ENCODE data around the gene COX19.

COX19 gene, protein sequence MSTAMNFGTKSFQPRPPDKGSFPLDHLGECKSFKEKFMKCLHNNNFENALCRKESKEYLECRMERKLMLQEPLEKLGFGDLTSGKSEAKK

GRCh38 chr7:974820-975681, at the start of gene COX19:
TSS of gene COX19 (minus strand) at chr7:975549. CDS start at chr7:975509, 40 bp downstream.
- peak; percentile 66 to 74 for DNase-seq

- DNase-seq: no peak
Measured at GRCh38 chr7:1024331-1024841, 49.0 kb upstream of the COX19 start.

GRCh38 chr7:1022801-1023465, 47.6 kb upstream of the COX19 start:
- no peak for DNase-seq

- DNase-seq: no peak
Measured at GRCh38 chr7:1022356-1022755, 47.0 kb upstream of the COX19 start.

DNA sequence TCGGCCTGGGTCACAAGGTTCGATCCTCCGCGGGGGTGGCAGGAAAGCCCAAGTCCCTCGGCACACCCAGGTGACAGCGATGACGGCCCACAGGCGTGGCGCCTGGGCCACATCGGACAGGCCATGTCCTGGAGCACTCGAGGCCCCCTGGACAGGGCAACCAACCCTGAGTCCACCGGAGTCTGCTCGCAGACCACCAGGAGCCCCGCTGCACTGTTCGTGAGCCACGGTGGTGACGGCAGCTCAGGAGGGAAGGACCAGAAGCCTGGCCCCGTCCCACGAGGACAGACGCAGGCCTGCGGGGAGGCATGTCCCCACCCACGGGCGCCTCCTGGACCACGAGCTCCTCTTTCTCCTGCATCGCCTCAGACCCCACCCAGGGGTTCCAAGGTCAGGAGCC, 46.6 kb upstream of the COX19 start:
- no peak for DNase-seq

GRCh38 chr7:1021366-1021765, 46.0 kb upstream of the COX19 start:
- DNase-seq: no peak

DNA sequence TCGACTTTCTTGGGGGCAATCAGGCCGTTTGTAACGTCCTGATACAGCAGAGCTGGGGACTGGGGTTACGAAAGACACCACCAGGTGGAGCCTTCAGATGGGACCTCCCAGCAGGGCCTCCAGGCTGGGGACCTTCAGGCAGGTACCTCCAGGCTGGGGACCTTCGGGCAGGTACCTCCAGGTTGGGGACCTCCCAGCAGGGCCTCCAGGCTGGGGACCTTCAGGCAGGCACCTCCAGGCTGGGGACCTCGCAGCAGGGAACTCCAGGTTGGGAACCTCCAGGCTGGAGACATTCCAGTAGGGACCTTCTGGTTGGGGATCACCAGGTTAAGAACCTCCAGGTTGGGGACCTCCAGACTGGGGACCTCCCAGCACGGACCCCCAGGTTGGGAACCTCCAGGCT, 45.5 kb upstream of the COX19 start:
- DNase-seq: no peak

- no peak for DNase-seq
Measured at GRCh38 chr7:1019789-1020610, 44.7 kb upstream of the COX19 start.

GRCh38 chr7:1019255-1019785, 44.0 kb upstream of the COX19 start:
- no peak for DNase-seq

GRCh38 chr7:1018334-1018695, 43.0 kb upstream of the COX19 start:
- DNase-seq: no peak

- no peak for DNase-seq
Measured at GRCh38 chr7:1017586-1018333, 42.4 kb upstream of the COX19 start.

GRCh38 chr7:1016577-1017531, 41.5 kb upstream of the COX19 start:
- DNase-seq: no peak

DNA sequence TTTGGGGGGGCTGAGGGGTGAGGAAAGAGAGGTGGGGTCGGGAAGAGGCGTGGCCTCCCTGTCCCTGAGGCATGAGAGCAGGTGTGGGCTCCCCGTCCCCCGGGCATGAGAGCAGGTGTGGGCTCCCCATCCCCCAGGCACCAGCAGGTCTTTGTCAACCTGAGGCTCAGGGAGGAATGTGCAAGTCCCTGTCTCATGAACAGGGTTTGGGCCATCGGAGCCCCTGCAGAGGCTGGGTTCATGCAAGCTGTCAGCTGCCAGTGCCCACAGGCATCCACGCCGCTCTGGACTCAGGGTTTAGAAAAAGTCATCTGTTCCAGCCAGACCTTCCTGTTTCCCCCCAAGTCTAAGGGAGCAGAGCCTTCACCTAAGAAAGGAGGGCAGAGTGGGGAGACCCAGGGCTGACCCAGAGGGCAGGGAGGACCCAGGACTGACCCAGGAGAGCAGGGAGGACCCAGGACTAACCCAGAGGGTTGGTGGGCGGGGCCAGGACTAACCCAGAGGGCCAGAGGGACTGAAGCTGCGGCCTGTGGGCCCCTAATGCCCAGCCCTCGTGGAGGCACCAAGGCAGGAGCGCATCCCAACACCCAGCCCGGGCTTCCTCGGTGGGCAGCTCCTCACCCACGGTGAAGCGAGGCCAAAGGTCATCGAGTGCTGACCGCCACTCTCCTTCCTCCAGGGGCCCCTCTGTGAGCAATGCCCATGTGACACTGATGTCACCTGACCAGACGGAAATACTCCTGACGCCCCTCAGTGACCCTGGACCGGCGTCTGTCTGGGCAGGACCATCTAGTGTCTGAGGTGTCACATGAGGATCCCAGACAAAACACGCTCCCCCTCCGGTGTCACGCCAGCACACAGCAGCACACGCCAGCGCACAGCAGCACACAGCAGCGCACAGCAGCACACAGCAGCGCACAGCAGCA, 40.1 kb upstream of the COX19 start:
- DNase-seq: no peak

GRCh38 chr7:1014681-1015080, 39.3 kb upstream of the COX19 start:
- DNase-seq: no peak

DNA sequence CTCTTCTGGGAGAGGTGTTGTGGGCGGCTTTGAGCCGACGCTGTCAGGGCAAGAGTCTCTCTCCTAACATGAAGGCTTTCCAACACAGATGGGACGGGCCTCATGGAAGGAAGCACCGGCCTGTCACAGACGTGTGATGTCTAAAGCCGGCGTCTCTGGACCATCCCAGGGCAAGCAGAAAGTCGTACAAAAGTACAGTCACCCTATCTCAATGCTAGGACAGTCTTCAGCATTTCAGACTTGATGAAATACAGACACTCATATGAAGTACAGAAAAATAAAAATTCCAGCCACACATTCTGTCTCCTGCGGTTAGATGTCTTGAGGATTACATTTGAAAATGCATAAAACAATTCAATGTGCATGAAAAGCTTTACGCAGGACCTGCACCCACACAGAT, 38.2 kb upstream of the COX19 start:
- DNase-seq: no peak

GRCh38 chr7:1012716-1013095, 37.4 kb upstream of the COX19 start:
- no peak for DNase-seq

GRCh38 chr7:1012004-1012715, 36.8 kb upstream of the COX19 start:
- DNase-seq: peak in 1 of 2 donors; percentile 22

DNA sequence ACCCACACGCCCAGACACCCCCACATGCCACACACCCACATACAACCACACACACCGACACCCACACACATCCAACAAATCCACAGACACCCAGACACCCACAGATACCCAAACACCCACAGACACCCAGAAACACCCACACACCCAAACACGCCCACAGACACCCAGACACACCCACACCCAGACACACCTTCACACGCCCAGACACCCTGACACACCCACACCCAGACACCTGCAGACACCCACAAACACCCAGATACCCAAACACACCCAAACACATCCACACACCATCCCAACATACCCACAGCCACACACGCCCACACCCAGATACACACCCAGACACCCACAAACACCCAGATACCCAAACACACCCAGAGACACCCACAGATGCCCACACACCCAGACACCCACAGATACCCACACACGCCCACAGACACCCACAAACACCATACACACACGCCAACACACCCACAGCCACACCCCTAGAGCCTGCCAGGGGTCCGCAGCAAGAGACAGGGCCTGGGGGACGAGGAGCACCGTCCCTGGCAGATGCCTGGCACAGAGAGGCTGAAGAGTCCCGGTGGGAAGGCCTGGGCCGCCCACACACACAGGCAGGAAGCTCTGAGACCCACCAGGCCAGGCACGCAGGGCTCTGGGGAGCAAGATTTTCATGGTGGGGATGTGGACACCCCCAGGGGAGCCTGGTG, 36.1 kb upstream of the COX19 start:
- no peak for DNase-seq
